HCT116 (cell line): Measurements from ENCODE around the gene IFT74. TPM values are rescaled to one million over a fixed set of nuclear protein-coding genes. Genes with fewer than 3 reads are reported as not detected.

Experiments
- ATAC-seq: fragments of 200-7000 bp; cut with Tn5 transposase; 2 replicates; pipeline ENCODE4 v1.9.1; 2020; ENCODE audit warnings: mild to moderate bottlenecking, moderate library complexity
- BruUV-seq: library from RNA; stranded (reverse); fragments of 400-500 nt; replicated peaks from 2 replicates; lab custom pipeline; 2021; lab: Mats Ljungman, UMichigan
- CTCF ChIA-PET: fragments of 300-600 bp; sonication (Branson Sonifier 250); formaldehyde crosslinking; loops from one replicate; lab custom pipeline; 2021; ENCODE audit warnings: antibody characterized with exemption; lab: Charles Lee
- POLR2A ChIA-PET: fragments of 300-600, 350-600 bp; sonication (Branson Sonifier 250); formaldehyde crosslinking; loops from one replicate; lab custom pipeline; 2021; ENCODE audit warnings: antibody characterized with exemption; lab: Charles Lee
- RAD21 ChIA-PET, 2 experiments: fragments of 300-600 bp; sonication (Branson Sonifier 250); formaldehyde crosslinking; loops; one replicate each; lab custom pipeline; 2023; ENCODE audit warnings: low total read pairs in 2 of 2; ENCODE audit not compliant: uncharacterized antibody in 2 of 2, unreplicated experiment in 2 of 2, low non-redundant PET in 1 of 2; lab: Charles Lee
- DNase-seq: peaks from one replicate; pipeline ENCODE4 v3.0.0-alpha.2; 2010; ENCODE audit warnings: low read depth, low spot score
- H2AFZ ChIP-seq: fragments of 200-600 bp; shearing (Covaris generic), sonication (generic); 2 replicates; pipeline ENCODE4 v1.6.1; 2017; ENCODE audit warnings: low read depth, mixed run types, mixed read lengths, antibody characterized with exemption, low read length; ENCODE audit not compliant: poor library complexity, severe bottlenecking
- H3K27ac ChIP-seq: 2 replicates; pipeline ENCODE4 v1.5.1; 2012; ENCODE audit warnings: low read depth, low read length
- H3K27me3 ChIP-seq: fragments of 200-600 bp; sonication (generic); 2 replicates; pipeline ENCODE4 v1.6.1; 2016; ENCODE audit warnings: mixed run types, low read length, mixed read lengths; ENCODE audit not compliant: insufficient read depth
- H3K36me3 ChIP-seq, 2 experiments: fragments of 200-500 bp in 1 of 2; fragments of 200-600 bp in 1 of 2; sonication (Bioruptor generic) in 1 of 2; sonication (generic) in 1 of 2; 2 replicates each; pipeline versions ENCODE4 v1.5.1 to v1.6.1; 2014 to 2016; ENCODE audit warnings: low read length in 2 of 2, inconsistent platforms in 1 of 2, mixed read lengths in 1 of 2, mixed run types in 1 of 2; ENCODE audit not compliant: insufficient read depth in 2 of 2, control insufficient read depth in 1 of 2
- H3K4me1 ChIP-seq, 2 experiments: fragments of 200-600 bp in 1 of 2; sonication (generic) in 1 of 2; 2 replicates each; pipeline versions ENCODE4 v1.5.1 to v1.6.1; 2012 to 2017; ENCODE audit warnings: low read length in 2 of 2, inconsistent platforms in 1 of 2, mild to moderate bottlenecking in 1 of 2, mixed read lengths in 1 of 2, mixed run types in 1 of 2, moderate library complexity in 1 of 2; ENCODE audit not compliant: insufficient read depth in 2 of 2, control insufficient read depth in 1 of 2
- H3K4me2 ChIP-seq: fragments of 200-600 bp; sonication (generic); 2 replicates; pipeline ENCODE4 v1.6.1; 2017; ENCODE audit warnings: mixed run types, low read length, mixed read lengths
- H3K4me3 ChIP-seq, 2 experiments: fragments of 200-600 bp in 1 of 2; sonication (generic) in 1 of 2; replicated peaks in 1 of 2; 2 replicates each; pipeline ENCODE4 v1.5.1; 2011 to 2016; ENCODE audit warnings: low read length in 2 of 2, control low read depth in 1 of 2, low read depth in 1 of 2, mild to moderate bottlenecking in 1 of 2, mixed read lengths in 1 of 2, mixed run types in 1 of 2
- H3K79me2 ChIP-seq: fragments of 200-600 bp; sonication (generic); 2 replicates; pipeline ENCODE4 v1.6.1; 2017; ENCODE audit warnings: mild to moderate bottlenecking, mixed run types, low read length, moderate library complexity, mixed read lengths; ENCODE audit not compliant: insufficient read depth
- H3K9ac ChIP-seq: fragments of 200-600 bp; sonication (generic); 2 replicates; pipeline ENCODE4 v1.6.1; 2016; ENCODE audit warnings: low read length, mixed read lengths
- H3K9me2 ChIP-seq: fragments of 200-600 bp; sonication (generic), shearing (Covaris generic); 2 replicates; pipeline ENCODE4 v1.6.1; 2017; ENCODE audit warnings: mixed run types, mild to moderate bottlenecking, moderate library complexity; ENCODE audit not compliant: insufficient read depth
- H3K9me3 ChIP-seq, 2 experiments: fragments of 200-500 bp in 1 of 2; fragments of 200-600 bp in 1 of 2; sonication (Bioruptor generic) in 1 of 2; sonication (generic) in 1 of 2; 2 replicates each; pipeline ENCODE4 v1.6.1; 2014 to 2017; ENCODE audit warnings: low read length in 2 of 2, mixed read lengths in 2 of 2, inconsistent platforms in 1 of 2, low read depth in 1 of 2, mild to moderate bottlenecking in 1 of 2, mixed run types in 1 of 2, moderate library complexity in 1 of 2; ENCODE audit not compliant: control insufficient read depth in 1 of 2, insufficient read depth in 1 of 2
- H4K20me1 ChIP-seq: fragments of 200-600 bp; sonication (generic), shearing (Covaris generic); 2 replicates; pipeline ENCODE4 v1.6.1; 2017; ENCODE audit warnings: mixed run types, mild to moderate bottlenecking, moderate library complexity; ENCODE audit not compliant: insufficient read depth
- CEBPB ChIP-seq: IDR thresholded peaks from 2 replicates; pipeline ENCODE4 v1.6.1; 2012; ENCODE audit warnings: low read depth
- EGR1 ChIP-seq: IDR thresholded peaks from 2 replicates; pipeline ENCODE4 v1.6.1; 2012; ENCODE audit warnings: low read depth
- ELF1 ChIP-seq: IDR thresholded peaks from 2 replicates; pipeline ENCODE4 v1.6.1; 2012; ENCODE audit warnings: low read depth, borderline replicate concordance
- EZH2 ChIP-seq: fragments of 200-600 bp; sonication (generic); IDR thresholded peaks from 2 replicates; pipeline ENCODE4 v1.6.1; 2017; ENCODE audit warnings: antibody characterized with exemption, mixed run types
- EZH2phosphoT487 ChIP-seq: fragments of 200-600 bp; IDR thresholded peaks from 2 replicates; pipeline ENCODE4 v1.6.1; 2018; ENCODE audit warnings: antibody characterized with exemption, borderline replicate concordance
- FOSL1 ChIP-seq: IDR thresholded peaks from 2 replicates; pipeline ENCODE4 v1.6.1; 2012; ENCODE audit warnings: low read depth
- JUND ChIP-seq: IDR thresholded peaks from 2 replicates; pipeline ENCODE4 v1.6.1; 2012
- POLR2AphosphoS5 ChIP-seq: IDR thresholded peaks from 2 replicates; pipeline ENCODE4 v1.6.1; 2011; ENCODE audit warnings: mild to moderate bottlenecking, low read depth, low read length, moderate library complexity
- RAD21 ChIP-seq: IDR thresholded peaks from 2 replicates; pipeline ENCODE4 v1.6.1; 2012; ENCODE audit warnings: low read depth, mild to moderate bottlenecking
- SIN3A ChIP-seq: IDR thresholded peaks from 2 replicates; pipeline ENCODE4 v1.6.1; 2012; ENCODE audit warnings: low read depth
- SP1 ChIP-seq: IDR thresholded peaks from 2 replicates; pipeline ENCODE4 v1.6.1; 2012; ENCODE audit warnings: low read depth
- SRF ChIP-seq: IDR thresholded peaks from 2 replicates; pipeline ENCODE4 v1.6.1; 2012; ENCODE audit warnings: low read depth
- TCF7L2 ChIP-seq: IDR thresholded peaks from 2 replicates; pipeline ENCODE4 v1.7.0; 2011; ENCODE audit warnings: borderline replicate concordance, inconsistent platforms; ENCODE audit not compliant: insufficient read depth, insufficient read length; ENCODE audit errors: extremely low read depth
- YY1 ChIP-seq: IDR thresholded peaks from 2 replicates; pipeline ENCODE4 v1.6.1; 2011; ENCODE audit warnings: low read length, low read depth, moderate library complexity, mild to moderate bottlenecking; ENCODE audit not compliant: insufficient replicate concordance; ENCODE audit errors: extremely low read depth
- ZNF274 ChIP-seq: fragments of 200-500 bp; sonication (Bioruptor generic); IDR thresholded peaks from 2 replicates; pipeline ENCODE4 v1.6.1; 2014; ENCODE audit warnings: mild to moderate bottlenecking, low read depth, low read length, inconsistent platforms
- intact Hi-C: fragments of 100-400 bp; cut with micrococcal nuclease; formaldehyde crosslinking; loops from 2 replicates; pipeline ENCODE4 v1.10.0; 2022
- total RNA-seq: library from RNA; stranded (reverse); gene quantifications from one replicate; pipeline ENCODE4 v1.2.1, GENCODE V29; 2021; ENCODE audit not compliant: unreplicated experiment
- TF ChIP-seq, protein P1 (sequence below): IDR thresholded peaks from 2 replicates; pipeline ENCODE4 v1.6.1; 2012
- TF ChIP-seq, protein P2 (sequence below), 3 experiments: fragments of 200-600 bp in 1 of 3; sonication (generic) in 1 of 3; IDR thresholded peaks in 2 of 3; conservative IDR thresholded peaks in 1 of 3; 2 replicates each; pipeline ENCODE4 v1.5.1; 2012 to 2017; ENCODE audit warnings: low read depth in 2 of 3, low read length in 2 of 3, antibody characterized with exemption in 1 of 3, borderline replicate concordance in 1 of 3, control low read depth in 1 of 3, mild to moderate bottlenecking in 1 of 3, mixed read lengths in 1 of 3, mixed run types in 1 of 3, moderate library complexity in 1 of 3; ENCODE audit not compliant: insufficient read depth in 1 of 3
- TF ChIP-seq, protein P3 (sequence below): IDR thresholded peaks from 2 replicates; pipeline ENCODE4 v1.6.1; 2012; ENCODE audit warnings: low read depth

IFT74 gene
- total RNA-seq, 1 experiment from 2014 or later: 18.2 TPM

DNA sequence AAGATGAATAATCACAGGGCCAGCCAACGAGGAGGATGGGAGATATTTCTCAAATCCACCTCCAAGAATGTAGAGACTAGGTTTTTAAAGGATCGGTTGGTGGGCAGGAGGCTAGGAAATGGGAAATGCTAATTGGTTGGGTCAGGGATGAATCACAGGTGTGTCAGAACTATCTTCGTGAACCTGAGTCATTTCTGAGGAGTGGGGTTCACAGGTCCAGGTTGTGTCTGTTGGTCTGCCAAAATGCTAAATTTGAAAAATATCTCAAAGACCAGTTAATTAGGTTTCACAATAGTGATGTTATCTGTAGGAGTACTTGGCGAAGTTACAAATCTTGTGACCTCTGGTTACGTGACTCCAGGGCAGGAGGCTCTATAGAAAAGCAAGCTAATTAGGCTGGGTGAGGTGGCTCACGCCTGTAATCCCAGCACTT, 6.6 kb upstream of the IFT74 start:
- Histone ChIP-seq H3K9me3 (no peaks in the 10 kb centered on the region), H3K27ac (peak overlapping the region; percentile 11; the same call in 1 of the 2 replicates), H3K4me2 (peak overlapping the region; percentile 65), H3K27me3 (no peaks in the 10 kb centered on the region), H3K4me3 (peak overlapping the region; percentile 6 to 9; a peak in 3 of 4 replicates), H3K9ac (peak overlapping the region; percentile 11), H3K4me1 (peaks cover 15 to 39% of the 10 kb centered on the region in 2 experiments; a peak in 3 of 4 replicates), H2AFZ (no peak overlapping the region), H3K9me2 (no peaks in the 10 kb centered on the region), H3K79me2 (peaks cover 23% of the 10 kb centered on the region), H3K36me3 (no peaks in the 10 kb centered on the region; a peak in 1 of 4 replicates), H4K20me1 (no peaks in the 10 kb centered on the region)
- BruUV-seq: no TSS peak
- intact Hi-C loops: no loop called here
- ATAC-seq (peak; percentile 26; the same call in 1 of the 2 replicates), DNase-seq (peak; percentile 64)
- peak; percentile 43 for TF ChIP-seq JUND
- no peak for TF ChIP-seq ZNF274
- peak; percentile 33; the same call in 1 of the 2 replicates for TF ChIP-seq POLR2AphosphoS5
- no peak for TF ChIP-seq ELF1
- TF ChIP-seq, protein P1, sequence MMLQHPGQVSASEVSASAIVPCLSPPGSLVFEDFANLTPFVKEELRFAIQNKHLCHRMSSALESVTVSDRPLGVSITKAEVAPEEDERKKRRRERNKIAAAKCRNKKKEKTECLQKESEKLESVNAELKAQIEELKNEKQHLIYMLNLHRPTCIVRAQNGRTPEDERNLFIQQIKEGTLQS: no peak
- peak; percentile 32; the same call in 1 of the 2 replicates for TF ChIP-seq SIN3A
- TF ChIP-seq TCF7L2: no peak
- TF ChIP-seq, protein P2, sequence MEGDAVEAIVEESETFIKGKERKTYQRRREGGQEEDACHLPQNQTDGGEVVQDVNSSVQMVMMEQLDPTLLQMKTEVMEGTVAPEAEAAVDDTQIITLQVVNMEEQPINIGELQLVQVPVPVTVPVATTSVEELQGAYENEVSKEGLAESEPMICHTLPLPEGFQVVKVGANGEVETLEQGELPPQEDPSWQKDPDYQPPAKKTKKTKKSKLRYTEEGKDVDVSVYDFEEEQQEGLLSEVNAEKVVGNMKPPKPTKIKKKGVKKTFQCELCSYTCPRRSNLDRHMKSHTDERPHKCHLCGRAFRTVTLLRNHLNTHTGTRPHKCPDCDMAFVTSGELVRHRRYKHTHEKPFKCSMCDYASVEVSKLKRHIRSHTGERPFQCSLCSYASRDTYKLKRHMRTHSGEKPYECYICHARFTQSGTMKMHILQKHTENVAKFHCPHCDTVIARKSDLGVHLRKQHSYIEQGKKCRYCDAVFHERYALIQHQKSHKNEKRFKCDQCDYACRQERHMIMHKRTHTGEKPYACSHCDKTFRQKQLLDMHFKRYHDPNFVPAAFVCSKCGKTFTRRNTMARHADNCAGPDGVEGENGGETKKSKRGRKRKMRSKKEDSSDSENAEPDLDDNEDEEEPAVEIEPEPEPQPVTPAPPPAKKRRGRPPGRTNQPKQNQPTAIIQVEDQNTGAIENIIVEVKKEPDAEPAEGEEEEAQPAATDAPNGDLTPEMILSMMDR (IDR thresholded peaks at IDR 0.05 in 2 of 3, conservative IDR thresholded peaks at IDR 0.05 in 1 of 3; ENCODE audit: borderline replicate concordance in 1 of 3, insufficient read depth in 1 of 3, low read depth in 2 of 3, low read length in 2 of 3): no peak
- TF ChIP-seq FOSL1: peak; percentile 75
- TF ChIP-seq YY1: no peak
- no peak for TF ChIP-seq EGR1
- TF ChIP-seq, protein P3, sequence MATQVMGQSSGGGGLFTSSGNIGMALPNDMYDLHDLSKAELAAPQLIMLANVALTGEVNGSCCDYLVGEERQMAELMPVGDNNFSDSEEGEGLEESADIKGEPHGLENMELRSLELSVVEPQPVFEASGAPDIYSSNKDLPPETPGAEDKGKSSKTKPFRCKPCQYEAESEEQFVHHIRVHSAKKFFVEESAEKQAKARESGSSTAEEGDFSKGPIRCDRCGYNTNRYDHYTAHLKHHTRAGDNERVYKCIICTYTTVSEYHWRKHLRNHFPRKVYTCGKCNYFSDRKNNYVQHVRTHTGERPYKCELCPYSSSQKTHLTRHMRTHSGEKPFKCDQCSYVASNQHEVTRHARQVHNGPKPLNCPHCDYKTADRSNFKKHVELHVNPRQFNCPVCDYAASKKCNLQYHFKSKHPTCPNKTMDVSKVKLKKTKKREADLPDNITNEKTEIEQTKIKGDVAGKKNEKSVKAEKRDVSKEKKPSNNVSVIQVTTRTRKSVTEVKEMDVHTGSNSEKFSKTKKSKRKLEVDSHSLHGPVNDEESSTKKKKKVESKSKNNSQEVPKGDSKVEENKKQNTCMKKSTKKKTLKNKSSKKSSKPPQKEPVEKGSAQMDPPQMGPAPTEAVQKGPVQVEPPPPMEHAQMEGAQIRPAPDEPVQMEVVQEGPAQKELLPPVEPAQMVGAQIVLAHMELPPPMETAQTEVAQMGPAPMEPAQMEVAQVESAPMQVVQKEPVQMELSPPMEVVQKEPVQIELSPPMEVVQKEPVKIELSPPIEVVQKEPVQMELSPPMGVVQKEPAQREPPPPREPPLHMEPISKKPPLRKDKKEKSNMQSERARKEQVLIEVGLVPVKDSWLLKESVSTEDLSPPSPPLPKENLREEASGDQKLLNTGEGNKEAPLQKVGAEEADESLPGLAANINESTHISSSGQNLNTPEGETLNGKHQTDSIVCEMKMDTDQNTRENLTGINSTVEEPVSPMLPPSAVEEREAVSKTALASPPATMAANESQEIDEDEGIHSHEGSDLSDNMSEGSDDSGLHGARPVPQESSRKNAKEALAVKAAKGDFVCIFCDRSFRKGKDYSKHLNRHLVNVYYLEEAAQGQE: no peak
- no peak for TF ChIP-seq EZH2
- TF ChIP-seq EZH2phosphoT487: no peak
- TF ChIP-seq RAD21: no peak
- TF ChIP-seq SP1: peak; percentile 43
- TF ChIP-seq CEBPB: peak; percentile 60
- TF ChIP-seq SRF: no peak
- ChIA-PET RAD21 (no interaction called here), CTCF (no interaction called here), POLR2A (no interaction called here)
